Central memory CD8-positive, alpha-beta T cell (primary cell): ENCODE results near the gene ERCC6L.
"Not testable (repeated sequence)": the region's sequence is repeated elsewhere in the genome, so short reads cannot be mapped to it uniquely, and the experiment has no call there.

ENCODE experiments used
- ATAC-seq: fragments of 150-1000 bp; cut with Tn5 transposase; replicated peaks from 2 replicates; pipeline ENCODE4 v1.10.0; 2022; ENCODE audit warnings: mild to moderate bottlenecking, moderate FRiP score, moderate number of reproducible peaks; ENCODE audit not compliant: poor library complexity, severe bottlenecking; ENCODE audit errors: extremely low read depth
- DNase-seq, 2 donors: peaks; one replicate each; pipeline ENCODE4 v3.0.0; 2021; ENCODE audit warnings: low spot score in 2 of 2
- H3K27ac Mint-ChIP-seq: one replicate; pipeline ENCODE4 v1.8.0; 2022; ENCODE audit warnings: low read depth, mild to moderate bottlenecking, moderate library complexity, mixed read lengths
- H3K27me3 Mint-ChIP-seq: one replicate; pipeline ENCODE4 v1.8.0; 2022; ENCODE audit warnings: mixed read lengths
- H3K36me3 Mint-ChIP-seq: one replicate; pipeline ENCODE4 v1.8.0; 2022; ENCODE audit warnings: mild to moderate bottlenecking, moderate library complexity, mixed read lengths; ENCODE audit not compliant: insufficient read depth
- H3K4me1 Mint-ChIP-seq: one replicate; pipeline ENCODE4 v1.8.0; 2022; ENCODE audit warnings: mixed read lengths
- H3K4me3 Mint-ChIP-seq: one replicate; pipeline ENCODE4 v1.8.0; 2022; ENCODE audit warnings: mild to moderate bottlenecking, moderate library complexity, mixed read lengths
- H3K9me3 Mint-ChIP-seq: one replicate; pipeline ENCODE4 v1.8.0; 2022; ENCODE audit warnings: mixed read lengths

The ERCC6L gene

DNA sequence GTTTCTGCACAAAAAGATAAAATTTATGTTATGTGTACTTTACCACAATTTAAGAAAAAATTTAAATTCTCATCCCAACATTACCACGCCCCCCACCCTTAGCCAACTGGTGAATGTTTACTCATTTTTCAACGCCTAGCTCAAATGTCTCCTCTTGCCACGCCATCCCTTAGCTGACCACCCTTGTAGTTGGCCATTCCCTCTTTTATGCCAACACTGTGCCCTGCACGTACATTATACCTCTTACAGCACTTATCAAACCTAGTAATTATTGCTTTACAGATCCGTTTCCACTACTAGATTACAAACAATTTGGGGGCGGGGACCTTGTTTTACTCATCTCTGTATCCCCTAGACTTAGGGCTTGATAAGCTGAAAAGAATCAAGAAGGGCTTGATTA, 644 bp downstream of the ERCC6L start:
- Mint-ChIP-seq H3K4me1 (peaks cover 6% of the 10 kb centered on the region), H3K36me3 (peaks cover 3% of the 10 kb centered on the region), H3K9me3 (no peaks in the 10 kb centered on the region), H3K27ac (no peak overlapping the region), H3K4me3 (peak overlapping the region; percentile 66), H3K27me3 (no peaks in the 10 kb centered on the region)
- ATAC-seq (no peak), DNase-seq (no peak)

DNA sequence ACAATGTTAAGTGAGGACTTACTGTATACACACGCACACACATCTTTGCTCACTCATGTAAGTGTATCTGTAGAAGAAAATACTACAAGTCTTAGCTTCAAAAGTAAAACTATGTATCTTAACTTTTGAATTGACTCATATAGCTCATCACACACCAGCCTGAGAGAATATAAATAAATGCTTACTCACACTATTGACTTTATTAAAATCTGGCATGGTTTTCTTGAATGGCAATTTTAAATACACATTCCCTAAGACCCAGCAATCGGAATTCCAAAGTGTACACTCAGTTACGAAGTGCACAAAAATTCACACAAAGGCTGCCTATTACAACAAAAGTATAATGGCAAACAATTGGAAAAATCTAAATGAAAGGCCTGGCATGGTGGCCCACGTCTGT, 2.0 kb downstream of the ERCC6L start:
- Mint-ChIP-seq H3K4me1 (peaks cover 6% of the 10 kb centered on the region), H3K9me3 (no peaks in the 10 kb centered on the region), H3K36me3 (peaks cover 1% of the 10 kb centered on the region), H3K27ac (no peak overlapping the region), H3K4me3 (no peak overlapping the region), H3K27me3 (no peaks in the 10 kb centered on the region)
- ATAC-seq = no peak
- DNase-seq = no peak

DNA sequence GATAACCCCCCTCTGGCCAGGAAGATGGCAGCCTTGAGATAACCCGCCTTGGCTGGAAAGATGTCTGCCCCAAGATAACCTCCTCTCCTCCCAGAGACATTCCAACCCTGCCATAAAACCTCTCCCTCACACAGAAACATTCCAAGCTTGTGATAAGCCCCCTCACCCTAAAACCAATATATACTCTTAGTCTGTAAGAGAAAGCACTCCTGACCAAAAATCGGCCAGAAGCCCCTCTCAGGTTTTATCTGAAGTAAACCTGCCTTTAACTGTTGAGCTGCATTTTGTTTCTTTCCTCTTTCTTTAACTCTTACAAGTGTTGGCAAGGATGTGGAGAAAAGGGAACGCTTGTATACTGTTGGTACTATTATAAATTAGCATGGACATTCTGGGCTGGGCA, 8.5 kb downstream of the ERCC6L start:
- ATAC-seq (no peak), DNase-seq (no peak)
- Mint-ChIP-seq H3K4me1 (peaks cover 6% of the 10 kb centered on the region), H3K27me3 (no peaks in the 10 kb centered on the region), H3K36me3 (no peaks in the 10 kb centered on the region), H3K27ac (no peak overlapping the region), H3K4me3 (no peak overlapping the region), H3K9me3 (no peaks in the 10 kb centered on the region)

DNA sequence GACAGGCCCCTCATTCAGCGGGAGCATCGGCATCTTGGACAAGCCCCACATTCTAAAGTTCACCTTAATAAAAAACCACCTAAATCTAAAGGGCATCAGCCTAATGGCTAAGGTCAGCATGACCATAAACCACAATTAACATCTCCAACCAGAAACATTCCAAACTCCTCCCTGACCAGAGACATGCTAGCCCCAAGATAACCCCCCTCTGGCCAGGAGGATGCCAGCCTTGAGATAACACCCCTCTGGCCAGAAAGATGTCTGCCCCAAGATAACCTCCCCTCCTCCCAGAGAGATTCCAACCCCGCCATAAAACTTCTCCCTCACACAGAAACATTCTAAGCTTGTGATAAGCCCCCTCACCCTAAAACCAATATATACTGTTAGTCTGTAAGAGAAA, 18.5 kb downstream of the ERCC6L start:
- ATAC-seq, H3K27ac Mint-ChIP-seq, H3K4me1 Mint-ChIP-seq, H3K4me3 Mint-ChIP-seq, DNase-seq, H3K9me3 Mint-ChIP-seq, H3K36me3 Mint-ChIP-seq, H3K27me3 Mint-ChIP-seq: not testable (repeated sequence)

DNA sequence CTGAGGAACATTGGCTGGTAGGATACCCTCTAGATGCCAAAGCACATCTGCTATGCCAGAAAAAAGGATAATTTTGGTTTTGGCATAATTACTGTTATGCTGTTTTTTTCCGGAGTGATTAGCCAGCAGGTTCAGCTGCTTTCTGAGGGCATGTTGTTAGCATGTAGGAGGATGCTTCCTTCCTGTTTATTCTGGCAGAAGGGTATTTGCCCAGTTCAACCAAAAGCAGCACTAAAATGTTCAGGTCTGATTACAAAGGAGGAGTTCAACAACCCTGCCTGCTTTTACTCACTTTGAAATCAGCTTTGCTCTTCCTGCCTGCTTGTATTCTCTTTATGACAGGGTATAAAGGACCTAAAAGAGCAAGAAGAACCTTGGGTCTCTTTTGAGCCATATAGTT, 21.9 kb downstream of the ERCC6L start:
- ATAC-seq (no peak), DNase-seq (no peak)
- peaks cover 3% of the 10 kb centered on the region for H3K36me3 Mint-ChIP-seq
- H3K27ac Mint-ChIP-seq = no peak overlapping the region
- H3K27me3 Mint-ChIP-seq = no peaks in the 10 kb centered on the region
- H3K9me3 Mint-ChIP-seq = no peaks in the 10 kb centered on the region
- no peaks in the 10 kb centered on the region for H3K4me1 Mint-ChIP-seq
- no peak overlapping the region for H3K4me3 Mint-ChIP-seq

DNA sequence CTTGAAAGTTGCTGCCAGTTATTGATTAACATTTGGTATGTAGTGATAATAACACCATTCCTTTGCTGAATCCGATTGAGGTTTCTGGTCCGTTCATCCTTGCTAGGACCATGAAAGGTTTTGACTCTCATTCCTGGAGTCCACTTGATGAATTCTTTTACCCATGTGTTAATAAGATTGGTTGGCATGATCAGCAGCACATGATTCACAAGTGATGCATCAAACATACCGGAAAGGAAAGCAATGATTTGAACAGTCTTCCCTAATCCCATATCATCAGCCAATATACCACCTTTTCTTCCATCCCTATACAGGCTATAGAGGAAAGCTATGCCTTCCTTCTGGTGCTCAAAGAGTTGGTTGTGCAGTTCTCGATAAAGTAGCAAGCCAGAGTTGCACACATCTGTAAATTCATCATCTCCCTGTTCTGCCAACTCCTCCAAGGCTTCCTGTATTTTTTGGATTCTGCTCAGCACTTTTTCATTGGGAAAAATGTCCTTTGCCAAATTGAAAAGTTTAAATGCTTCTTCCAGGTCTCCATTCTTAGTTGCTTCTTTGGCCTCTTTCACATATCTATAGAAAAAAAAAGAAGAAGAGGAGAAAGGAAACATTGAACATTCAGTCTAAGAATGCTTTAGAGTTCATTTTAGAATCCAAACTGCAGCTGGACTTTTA, 30.6 kb downstream of the ERCC6L start:
- H3K4me1 Mint-ChIP-seq = no peaks in the 10 kb centered on the region
- peaks cover 6% of the 10 kb centered on the region for H3K36me3 Mint-ChIP-seq
- H3K9me3 Mint-ChIP-seq = no peaks in the 10 kb centered on the region
- no peak for ATAC-seq
- no peak overlapping the region for H3K4me3 Mint-ChIP-seq
- DNase-seq = no peak
- no peaks in the 10 kb centered on the region for H3K27me3 Mint-ChIP-seq
- no peak overlapping the region for H3K27ac Mint-ChIP-seq

DNA sequence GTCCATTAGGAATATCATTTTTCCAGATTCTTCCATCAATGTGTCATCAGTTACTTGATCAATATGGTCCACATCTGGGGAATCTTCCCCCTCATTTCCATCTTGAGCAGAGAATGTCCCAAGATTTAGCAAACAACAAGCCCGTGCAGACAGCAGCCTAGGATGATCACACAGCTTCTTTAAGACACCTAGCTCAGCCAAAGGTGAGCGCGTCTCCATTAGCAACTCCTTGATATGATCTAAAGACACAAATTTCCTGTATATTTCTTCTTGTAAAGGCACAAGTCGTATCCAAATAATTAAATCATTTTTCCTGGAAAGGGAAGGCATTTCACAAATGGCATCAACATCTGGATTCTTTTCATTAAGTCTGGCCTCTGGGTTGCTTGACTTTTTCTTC, 31.5 kb downstream of the ERCC6L start:
- H3K9me3 Mint-ChIP-seq = no peaks in the 10 kb centered on the region
- H3K36me3 Mint-ChIP-seq = peaks cover 10% of the 10 kb centered on the region

DNA sequence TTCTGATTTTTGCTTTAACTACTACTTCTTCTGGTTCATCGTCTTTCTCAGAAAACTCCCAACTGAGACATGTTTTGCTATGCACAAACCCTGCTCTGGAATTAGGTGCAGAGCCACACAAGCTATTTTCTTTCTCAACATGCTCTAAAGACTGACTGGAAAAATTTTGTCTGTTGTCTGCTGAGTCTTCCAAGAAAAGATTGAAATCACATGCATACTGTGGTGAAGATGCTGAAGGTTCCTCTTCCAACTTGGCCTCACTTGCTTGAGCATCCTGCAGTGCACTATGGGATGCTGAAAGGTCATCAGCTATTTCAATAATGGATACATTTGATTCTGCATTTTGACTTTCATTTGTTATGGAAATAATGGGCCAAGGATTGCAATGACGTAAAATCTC, 33.1 kb downstream of the ERCC6L start:
- H3K9me3 Mint-ChIP-seq = no peaks in the 10 kb centered on the region
- ATAC-seq = no peak
- DNase-seq = no peak
- no peak overlapping the region for H3K4me3 Mint-ChIP-seq
- peaks cover 12% of the 10 kb centered on the region for H3K36me3 Mint-ChIP-seq
- H3K27me3 Mint-ChIP-seq = no peaks in the 10 kb centered on the region
- no peak overlapping the region for H3K27ac Mint-ChIP-seq
- H3K4me1 Mint-ChIP-seq = no peaks in the 10 kb centered on the region

More for the DNA sequence above, 31.5 kb downstream of the ERCC6L start:
- H3K27ac Mint-ChIP-seq = no peak overlapping the region
- no peaks in the 10 kb centered on the region for H3K27me3 Mint-ChIP-seq
- H3K4me3 Mint-ChIP-seq = no peak overlapping the region
- ATAC-seq (no peak), DNase-seq (no peak)
- H3K4me1 Mint-ChIP-seq = no peaks in the 10 kb centered on the region

DNA sequence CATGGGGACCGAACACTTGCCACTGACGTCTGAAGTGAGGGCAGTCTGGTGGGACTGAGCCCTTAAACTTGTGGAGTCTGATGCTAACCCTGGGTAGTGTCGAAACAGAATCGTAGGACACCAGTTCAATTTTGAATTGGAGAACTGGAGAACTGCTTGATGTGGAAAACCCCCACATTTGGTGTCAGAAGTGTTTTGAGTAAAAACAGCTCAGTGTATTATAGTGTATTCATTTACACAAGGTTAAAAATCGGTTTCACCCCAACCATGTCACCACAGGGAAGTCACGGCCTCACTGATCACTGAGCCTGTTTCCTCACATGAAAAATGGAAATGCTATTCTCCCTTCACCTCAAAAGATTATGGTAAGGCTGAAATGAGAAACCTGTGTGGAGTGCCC, 35.4 kb downstream of the ERCC6L start:
- H3K27me3 Mint-ChIP-seq = no peaks in the 10 kb centered on the region
- H3K4me3 Mint-ChIP-seq = no peak overlapping the region
- H3K4me1 Mint-ChIP-seq = no peaks in the 10 kb centered on the region
- ATAC-seq (no peak), DNase-seq (no peak)
- H3K27ac Mint-ChIP-seq = no peak overlapping the region
- H3K9me3 Mint-ChIP-seq = no peaks in the 10 kb centered on the region
- H3K36me3 Mint-ChIP-seq = peaks cover 17% of the 10 kb centered on the region

DNA sequence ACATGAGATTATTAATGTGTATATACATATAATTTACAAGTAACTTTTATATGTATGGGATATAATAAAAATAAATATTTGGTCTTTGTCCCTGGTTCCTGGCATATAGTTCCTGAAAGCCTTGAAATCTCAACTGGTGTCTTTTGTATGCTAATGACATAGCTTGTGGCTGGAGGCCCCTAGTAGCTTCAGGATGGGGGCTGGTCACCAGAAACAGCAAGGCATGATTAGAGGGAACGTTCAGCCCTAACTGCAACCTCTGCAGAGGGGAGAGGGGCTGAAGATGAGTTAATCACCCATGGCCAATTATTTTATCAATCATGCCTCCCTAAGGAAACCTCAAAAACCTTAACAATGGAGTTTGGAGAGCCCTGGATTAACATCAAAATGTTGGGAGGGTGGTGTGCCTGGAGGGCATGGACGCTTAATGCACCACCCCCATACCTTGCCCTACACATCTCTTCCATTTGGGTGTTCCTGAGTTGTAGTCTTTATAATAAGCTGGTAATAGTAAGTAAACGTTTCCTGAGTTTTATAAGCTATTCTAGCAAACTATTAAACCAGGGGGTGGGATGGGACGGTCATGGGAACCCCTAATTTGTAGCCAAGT, 35.9 kb downstream of the ERCC6L start:
- no peaks in the 10 kb centered on the region for H3K9me3 Mint-ChIP-seq
- peaks cover 14% of the 10 kb centered on the region for H3K36me3 Mint-ChIP-seq
- no peak overlapping the region for H3K27ac Mint-ChIP-seq
- DNase-seq (no peak), ATAC-seq (no peak)
- H3K27me3 Mint-ChIP-seq = no peaks in the 10 kb centered on the region
- H3K4me1 Mint-ChIP-seq = no peaks in the 10 kb centered on the region
- H3K4me3 Mint-ChIP-seq = no peak overlapping the region

DNA sequence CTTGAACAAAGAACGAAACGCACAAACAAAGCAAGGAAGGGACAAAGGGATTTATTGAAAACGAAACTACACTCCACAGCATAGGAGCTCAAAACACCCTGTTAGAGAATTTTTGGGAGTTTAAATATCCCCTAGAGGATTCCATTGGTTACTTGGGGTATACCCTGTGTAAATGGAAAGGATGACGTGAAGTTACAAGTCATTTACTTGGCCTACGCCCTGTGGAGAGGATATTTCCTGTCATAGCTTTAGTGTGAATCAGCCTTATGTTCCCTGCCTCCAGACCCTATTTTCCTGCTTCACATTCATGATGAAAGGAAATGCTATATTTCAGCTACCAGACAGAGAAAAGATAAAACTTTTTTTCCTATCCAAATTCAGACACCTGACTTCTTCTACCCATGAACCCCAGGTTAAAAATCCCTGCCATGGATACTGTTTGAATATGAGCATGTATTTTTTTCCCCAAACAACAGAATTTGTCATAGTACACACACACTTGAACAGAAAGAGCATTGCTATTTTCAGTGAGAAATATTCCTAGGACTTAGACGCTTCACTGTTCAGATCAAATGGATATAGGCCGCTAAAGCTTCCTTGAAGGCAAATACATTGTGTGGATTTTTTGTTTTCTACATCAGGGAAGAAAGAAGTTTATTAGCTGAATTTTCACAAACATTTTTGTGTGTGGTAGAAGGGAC, 36.8 kb downstream of the ERCC6L start:
- H3K27me3 Mint-ChIP-seq = no peaks in the 10 kb centered on the region
- DNase-seq = no peak
- no peak overlapping the region for H3K4me3 Mint-ChIP-seq

DNA sequence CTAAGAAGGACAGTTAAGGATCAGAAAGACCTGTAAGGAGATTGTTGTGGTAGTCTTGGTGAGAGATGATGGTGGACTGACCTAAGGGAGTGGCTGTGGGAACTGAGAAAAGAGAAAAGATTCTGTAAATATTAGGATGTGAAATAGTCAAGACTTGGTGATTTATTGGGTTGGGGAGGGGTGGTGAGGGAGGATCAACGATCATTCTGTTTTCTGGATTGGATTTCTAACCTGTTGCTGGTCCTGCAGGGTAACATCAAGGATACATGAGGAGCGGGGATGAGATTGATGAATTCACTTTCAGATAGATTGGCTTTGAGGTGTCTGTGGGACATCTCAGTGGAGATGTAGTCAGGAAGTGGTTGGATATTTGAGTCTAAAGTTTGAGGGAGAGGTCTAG, 55.9 kb downstream of the ERCC6L start:
- peaks cover 8% of the 10 kb centered on the region for H3K4me1 Mint-ChIP-seq
- H3K36me3 Mint-ChIP-seq = peaks cover 2% of the 10 kb centered on the region
- ATAC-seq = no peak
- H3K4me3 Mint-ChIP-seq = no peak overlapping the region
- H3K27ac Mint-ChIP-seq = no peak overlapping the region
- no peaks in the 10 kb centered on the region for H3K27me3 Mint-ChIP-seq
- H3K9me3 Mint-ChIP-seq = no peaks in the 10 kb centered on the region
- no peak for DNase-seq

More for the DNA sequence above, 36.8 kb downstream of the ERCC6L start:
- H3K36me3 Mint-ChIP-seq = peaks cover 16% of the 10 kb centered on the region
- no peaks in the 10 kb centered on the region for H3K4me1 Mint-ChIP-seq
- no peak overlapping the region for H3K27ac Mint-ChIP-seq
- no peaks in the 10 kb centered on the region for H3K9me3 Mint-ChIP-seq
- ATAC-seq = no peak
